ENCODE data around the gene LIPC.

- no peak for TF ChIP-seq POLR2A (IDR thresholded peaks at IDR 0.05; ENCODE audit: low read length)
- no peak for TF ChIP-seq GATA1 (IDR thresholded peaks at IDR 0.05; ENCODE audit: low read depth, low read length)
Measured at GRCh38 chr15:58475573-58476524, 44.1 kb downstream of the LIPC start.

Data from erythroblast (primary cell).